HG03520 (cell line): ENCODE results near the gene PELI1.
A peak's percentile ranks its signal among the peaks of the same experiment; 100 is the strongest.
"Not testable (repeated sequence)": the region's sequence is repeated elsewhere in the genome, so short reads cannot be mapped to it uniquely, and the experiment has no call there.

Experiments used
- ATAC-seq: cut with Tn5 transposase; IDR thresholded peaks from one replicate; pipeline ENCODE4 v1.9.1; 2021; ENCODE audit warnings: mild to moderate bottlenecking, moderate library complexity; ENCODE audit not compliant: unreplicated experiment

PELI1 gene

DNA sequence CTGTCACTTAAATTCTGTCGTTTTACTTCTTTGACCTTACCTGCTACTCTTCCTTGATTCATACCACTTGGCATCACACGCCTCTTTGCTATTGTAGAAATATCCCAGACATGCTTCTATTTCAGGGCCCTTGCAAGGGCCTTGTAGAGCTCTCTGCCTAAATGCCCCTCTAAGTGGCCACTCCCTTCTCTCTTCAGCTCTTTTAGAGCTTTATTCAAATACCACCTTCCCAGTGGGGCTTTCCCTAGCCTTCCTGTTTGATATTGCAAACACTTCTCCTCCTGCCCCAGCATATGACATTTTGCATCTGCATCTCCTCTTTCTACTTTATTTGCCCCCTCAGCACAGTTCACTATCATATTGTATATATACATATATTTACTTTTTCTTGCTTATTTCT is 54.0 kb downstream of the PELI1 start:
- no peak for ATAC-seq

DNA sequence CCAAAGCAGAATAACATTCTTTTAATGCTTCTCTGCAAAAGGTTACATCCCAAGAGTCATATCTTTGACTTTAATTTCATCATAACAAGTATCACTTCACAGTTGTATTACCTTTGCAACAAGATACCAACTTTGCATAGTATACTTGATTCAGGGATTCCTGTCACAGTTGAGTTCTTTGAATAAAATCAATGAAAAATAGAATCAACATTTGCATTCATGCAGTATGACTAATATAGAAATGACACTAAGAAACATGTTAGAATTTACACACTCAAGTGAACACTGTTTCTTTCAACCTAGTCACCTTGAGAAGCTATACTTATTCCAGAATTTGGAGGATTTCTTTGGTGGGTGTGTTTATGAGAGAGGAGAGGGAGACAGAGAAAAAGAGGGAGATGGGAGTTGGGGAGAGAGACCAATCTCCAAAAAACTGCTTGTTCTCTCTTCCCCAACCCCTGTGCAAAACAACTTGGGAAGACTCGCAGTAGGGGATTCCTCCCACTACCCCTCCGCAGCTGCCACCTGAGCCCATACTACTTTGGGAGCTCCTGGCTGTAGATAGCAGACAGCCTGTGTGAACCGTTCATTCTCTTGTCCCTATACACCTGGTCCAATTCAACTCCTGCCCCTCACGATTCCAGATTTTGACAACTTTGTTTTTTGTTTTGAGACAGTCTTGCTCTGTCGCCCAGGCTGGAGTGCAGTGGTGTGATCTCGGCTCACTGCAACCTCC is 57.7 kb downstream of the PELI1 start:
- no peak for ATAC-seq

DNA sequence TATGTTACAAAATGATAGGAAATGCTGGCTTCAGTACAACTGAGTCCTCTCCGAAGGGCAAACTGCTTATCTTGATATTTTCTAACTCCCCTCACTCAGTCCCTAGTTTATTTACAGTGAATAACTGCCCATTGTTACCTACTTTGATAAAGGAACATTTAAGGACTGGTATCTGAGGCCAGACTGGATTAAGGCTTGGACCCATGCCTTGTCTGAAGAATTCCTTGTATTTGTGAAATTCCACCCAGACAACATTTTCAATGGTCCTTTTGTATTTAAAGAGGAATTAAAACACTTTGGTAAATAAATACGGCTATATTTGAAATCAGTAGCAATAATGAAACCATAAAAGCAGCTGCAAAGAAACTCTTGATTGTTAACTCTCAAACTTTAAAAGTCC is 58.3 kb downstream of the PELI1 start:
- no peak for ATAC-seq

DNA sequence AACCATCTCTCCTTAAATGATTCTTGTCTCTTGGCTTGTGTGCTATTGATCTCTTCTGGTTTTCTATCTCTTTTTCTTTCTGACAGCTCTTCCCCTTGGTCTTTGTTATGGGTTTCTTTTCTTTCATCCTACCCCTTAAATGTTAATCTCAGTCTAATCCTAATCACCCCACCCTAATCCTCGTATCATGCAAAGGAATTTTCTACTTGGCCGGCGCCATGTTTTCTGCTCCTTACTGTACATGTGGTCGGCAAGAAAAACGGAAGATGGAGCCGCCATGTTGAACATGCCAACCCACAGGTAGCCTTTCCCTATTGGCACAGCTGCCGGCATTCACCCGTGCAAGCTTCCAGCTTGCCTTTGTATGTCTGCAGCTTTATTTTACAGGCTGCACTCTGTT is 63.2 kb downstream of the PELI1 start:
- ATAC-seq, result no peak

DNA sequence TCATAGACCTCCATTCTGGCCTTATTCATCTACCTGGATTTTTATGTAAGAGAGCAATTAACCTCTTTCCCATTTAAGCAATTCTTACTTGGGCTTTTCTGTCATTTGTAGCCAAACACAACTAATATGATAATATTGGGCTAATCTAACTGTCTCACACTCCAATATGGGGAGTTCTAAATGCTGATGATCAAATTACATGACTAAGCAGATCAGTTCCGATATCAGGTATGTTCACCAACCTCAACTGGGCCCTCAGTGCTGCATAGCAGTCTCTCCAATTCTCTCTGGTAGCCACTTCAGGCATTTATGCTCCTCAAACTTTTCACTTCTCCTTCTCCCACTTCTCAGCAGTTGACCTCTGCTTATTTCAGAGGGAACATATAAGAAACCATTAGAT is 64.0 kb downstream of the PELI1 start:
- no peak for ATAC-seq

DNA sequence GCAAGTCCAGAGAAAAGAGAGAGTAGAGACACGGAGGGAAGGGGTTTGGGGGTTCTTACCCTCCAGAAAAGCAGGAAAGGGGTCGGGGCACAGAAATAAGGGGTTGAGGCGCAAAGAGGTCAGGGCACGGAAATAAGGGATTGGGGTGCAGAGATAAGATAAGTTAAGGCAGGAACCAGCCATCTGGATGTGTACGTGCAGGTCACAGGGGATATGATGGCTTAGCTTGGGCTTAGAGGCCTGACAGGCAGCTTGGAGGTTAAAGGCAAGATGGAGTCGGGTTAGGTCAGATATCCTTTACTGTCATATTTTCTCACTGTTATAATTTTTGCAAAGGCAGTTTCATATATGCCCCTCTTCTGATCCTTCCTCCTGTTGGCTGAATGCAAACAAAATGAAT is 64.5 kb downstream of the PELI1 start:
- not testable (repeated sequence) for ATAC-seq

DNA sequence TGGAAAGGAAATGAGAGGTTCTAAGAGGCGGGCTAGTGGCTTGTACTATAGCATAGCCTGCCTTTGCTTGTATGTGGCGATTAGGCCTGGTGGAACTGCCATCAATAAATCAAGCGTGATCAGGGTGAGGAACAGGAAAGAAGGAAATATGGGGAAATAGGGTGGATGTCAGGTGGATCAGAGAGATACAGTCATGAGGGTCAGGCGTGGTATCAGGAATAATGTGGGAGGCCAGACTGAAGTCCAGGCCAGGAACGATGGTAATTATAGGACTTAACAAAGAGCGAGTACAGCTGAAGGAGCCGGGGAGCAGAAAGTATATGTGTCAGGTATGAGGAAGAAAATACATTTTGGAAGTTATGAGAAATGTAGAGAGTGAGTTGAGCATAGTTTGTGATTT is 67.4 kb downstream of the PELI1 start:
- not testable (repeated sequence) for ATAC-seq

DNA sequence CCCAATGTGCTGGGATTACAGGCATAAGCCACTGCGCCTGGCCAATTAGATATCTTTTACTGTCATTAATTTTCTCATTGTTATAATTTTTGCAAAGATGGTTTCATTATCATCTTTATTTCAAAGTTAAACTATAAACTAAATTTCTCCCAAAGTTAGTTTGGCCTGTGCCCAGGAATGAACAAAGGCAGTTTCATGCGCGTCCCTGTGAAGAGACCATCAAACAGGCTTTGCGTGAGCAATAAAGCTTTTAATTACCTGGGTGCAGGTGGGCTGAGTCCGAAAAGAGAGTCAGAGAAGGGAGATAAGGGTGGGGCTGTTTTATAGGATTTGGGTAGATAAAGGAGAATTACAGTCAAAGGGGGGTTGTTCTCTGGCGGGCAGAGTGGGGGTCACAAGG is 69.6 kb downstream of the PELI1 start:
- ATAC-seq, result not testable (repeated sequence)

DNA sequence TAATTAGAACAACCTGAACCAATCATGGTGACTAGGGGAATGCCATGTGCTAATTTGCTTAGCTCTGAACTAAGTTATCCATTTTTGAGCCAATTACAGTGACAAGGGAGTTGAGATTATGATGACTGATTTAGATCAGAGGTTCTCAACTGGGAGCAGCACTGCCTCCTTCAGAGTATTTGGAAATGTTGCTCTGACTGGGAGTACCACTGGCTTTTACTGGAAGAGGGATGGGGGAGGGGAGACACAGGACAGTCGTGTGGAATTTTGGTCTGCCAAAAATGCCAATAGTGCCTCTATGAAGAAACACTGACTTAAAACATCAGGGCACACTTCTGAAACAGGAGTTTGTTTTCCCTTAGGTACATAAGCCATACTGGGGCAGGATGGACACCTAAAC is 76.9 kb downstream of the PELI1 start:
- no peak for ATAC-seq

DNA sequence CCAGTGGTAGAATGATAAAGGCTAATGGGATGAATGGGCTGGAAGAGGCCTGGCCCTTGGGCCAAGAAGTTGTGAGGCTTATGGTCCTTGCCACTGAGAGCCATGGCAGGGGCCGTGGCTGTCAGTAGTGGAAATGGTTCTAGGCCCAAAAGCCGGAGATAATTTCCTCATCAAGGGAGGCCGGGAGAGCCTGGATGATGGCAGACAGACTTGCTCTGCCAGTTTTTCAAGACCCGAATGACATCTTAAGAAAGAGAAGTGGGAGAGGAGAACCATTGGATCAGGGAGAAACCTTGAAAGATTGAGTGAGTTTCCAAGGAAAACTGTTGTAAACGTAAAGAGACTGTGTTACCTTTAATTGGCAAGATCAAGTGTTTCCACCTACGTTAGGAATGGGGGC is 78.7 kb downstream of the PELI1 start:
- no peak for ATAC-seq

DNA sequence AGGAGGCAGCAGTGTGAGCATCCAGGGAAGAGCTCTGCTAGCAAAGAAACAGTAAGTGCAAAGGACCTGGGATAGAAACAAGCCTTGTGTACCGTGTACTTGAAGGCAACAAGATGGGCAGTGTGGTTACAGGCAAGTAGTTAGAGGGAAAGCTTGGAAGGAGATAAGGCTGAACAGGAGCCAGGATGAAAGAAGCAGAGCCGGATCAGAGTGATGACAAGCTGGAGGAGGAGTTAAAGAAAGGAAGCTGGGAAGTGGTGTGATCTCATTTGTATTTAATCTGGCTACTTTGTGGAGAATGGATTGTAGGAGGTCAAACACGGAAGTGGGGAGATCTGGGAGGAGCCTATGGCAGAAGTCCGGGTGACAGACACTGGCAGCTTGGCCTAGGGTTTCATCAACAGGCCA is 80.3 kb downstream of the PELI1 start:
- no peak for ATAC-seq

DNA sequence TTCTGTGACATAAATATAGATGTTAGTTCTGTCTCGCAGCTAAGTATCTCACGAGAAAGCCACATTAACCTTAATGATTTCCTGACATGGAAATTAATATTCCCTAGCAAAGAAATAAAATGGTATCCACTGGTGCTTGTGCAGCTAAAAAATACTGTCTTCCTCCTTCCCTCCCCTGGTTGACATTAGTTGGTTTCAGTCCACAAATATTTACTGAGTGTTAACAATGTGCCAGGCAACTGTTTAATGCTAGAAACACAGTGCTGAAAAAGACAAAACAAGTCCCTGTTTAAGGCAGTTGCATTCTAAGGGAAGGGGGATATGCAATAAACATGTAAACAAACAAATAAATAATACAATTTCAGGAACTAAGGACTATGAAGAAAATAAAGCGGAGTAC is 80.8 kb downstream of the PELI1 start:
- no peak for ATAC-seq

DNA sequence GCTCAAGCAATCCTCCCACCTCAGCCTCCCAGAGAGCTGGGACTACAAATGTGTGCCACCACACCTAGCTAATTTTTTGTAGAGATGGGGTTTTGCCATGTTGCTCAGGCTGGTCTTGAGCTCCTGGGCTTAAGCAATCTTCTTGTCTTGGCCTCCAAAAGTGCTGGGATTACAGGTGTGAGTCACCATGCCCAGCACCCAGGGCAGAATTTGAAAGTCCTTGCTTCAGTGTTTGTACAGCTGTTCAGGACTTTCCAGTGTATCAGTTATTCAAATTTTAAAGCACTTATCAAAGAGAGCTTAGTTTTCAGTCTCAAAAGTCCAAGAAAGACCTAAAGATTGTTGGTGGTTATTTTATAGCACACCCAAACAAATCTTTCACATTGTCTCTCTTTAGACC is 81.4 kb downstream of the PELI1 start:
- ATAC-seq, result no peak

DNA sequence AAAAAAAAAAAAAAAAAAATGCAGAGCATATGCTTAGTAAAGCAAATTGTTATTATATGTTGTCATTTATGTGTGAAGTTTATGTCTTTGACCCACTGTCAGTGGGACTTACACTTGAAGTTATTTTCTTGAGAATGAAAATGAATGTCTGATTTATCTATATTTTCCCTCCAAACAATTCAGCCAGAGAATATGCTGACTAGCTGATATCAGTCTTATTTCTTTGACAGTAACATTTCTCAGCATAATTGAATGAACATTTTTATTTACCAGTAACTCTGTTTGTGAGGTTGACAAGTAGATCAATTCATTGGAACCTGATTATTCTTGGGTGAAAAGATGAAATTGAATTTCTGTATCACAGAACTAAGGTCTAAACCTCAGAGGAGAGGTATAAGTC is 85.0 kb downstream of the PELI1 start:
- ATAC-seq, result no peak

DNA sequence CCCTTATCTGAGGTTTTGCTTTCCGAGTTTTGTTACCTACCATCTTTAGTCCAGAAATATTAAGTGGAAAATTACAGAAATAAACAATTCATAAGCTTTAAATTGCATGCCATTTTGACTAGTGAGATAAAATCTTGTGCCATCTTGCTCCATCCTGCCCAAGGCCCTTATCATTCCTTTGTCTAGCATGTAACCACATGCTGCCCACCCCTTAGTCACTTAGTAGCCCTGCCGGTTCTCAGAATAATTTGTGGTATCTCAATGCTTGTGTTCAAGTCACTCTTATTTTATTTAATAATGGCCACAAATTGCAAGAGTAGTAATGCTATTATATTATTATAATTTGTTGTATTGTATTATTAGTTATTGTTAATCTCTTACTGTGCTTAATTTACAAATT is 88.2 kb downstream of the PELI1 start:
- ATAC-seq, result no peak

DNA sequence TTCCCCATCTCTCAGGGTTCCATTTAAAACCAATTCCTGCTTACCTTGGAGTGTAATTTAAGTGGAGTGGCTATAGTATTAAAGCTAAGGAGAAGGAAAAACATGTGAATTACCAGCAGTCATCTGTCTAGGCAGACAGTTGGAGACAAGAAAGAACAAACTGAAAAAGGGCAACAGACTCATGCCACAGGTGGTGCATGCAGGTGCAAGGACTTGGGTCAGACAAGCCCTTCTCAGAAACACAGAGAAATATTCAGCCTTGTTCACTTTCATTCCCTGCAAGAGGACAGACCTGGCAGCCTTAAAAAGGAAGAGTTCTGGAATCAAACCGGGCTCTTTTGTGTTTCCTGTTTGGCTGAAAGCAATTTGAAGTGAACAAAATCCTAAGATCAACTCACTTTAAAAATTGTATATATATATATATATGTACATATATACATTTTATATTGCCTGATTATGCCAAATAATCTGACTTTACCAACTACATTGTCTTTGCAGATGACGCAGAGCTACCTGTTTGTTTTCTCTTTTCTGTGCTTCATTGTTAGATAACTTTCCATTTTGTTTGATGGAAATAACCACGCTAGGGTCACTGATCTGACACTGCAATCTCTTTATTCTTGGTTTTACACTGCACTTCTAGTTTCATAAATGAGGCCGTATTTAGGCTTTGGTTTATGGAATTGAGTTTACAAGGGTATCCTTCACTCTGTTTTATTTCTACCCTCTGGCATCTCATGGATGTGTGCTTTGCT is 89.9 kb downstream of the PELI1 start:
- ATAC-seq, result no peak

DNA sequence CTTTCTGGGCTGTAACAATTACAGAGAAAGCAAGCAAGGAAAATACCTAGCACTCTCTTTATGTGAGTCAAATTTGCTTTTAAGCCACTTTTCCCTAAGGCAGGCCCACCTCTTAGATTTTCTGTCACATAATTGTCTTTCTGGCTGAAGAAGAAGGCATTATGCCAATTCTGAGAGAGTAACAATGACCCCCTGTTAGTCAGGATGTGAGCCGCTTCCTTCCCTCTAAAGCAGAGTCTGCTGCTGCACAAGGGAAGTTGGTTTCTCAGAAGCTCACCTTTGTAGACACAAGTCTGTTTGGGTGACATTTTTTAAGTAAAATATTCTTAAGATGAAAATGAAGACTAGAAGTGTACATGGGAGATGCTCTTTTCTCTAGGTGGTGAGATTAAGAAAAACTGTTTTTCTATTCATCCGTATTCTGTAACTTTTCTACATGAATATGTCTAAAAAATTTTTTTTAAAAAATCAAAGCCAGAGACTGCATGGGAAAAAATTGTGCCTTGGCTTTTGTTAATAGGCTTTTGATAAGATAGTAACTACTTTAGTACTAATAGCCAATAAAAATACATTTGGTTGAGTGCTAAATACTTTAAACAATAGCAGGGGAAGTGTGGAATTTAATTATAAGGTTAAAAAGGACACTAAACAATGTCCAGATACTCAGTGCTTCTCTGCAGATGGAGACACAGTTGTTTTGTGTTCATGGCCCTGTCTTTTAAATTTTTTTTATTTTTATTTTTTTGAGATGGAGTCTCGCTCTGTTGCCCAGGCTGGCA is 91.6 kb downstream of the PELI1 start:
- ATAC-seq, result no peak

DNA sequence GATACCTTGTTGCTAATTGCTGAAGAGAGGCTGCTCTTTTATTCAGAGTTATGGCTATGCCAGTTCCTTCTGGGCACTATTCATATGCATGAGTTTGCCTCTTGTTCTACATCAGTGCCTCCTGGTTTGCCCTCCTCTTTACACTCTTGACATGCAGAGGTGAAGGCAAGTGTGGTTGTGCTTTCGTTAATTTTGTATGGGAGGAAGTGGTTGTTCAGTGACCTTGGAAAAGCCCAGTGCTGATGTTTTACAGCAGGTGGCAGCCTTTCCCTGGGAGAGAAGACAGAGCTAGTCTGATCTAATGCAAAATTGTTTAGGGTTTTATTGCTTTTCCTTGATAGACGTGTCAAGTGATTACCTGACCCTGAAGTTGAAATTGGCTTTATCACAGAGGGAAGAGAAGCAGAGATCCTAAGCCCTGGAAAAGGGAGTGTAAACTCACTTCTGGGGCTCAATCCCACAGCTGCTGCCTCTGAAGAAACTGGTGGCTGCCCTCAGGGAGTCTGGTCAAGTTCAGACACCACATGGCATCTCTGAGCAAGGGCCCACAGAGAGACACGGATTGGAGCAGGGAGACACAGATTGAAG is 94.5 kb downstream of the PELI1 start:
- peak; percentile 81 for ATAC-seq

DNA sequence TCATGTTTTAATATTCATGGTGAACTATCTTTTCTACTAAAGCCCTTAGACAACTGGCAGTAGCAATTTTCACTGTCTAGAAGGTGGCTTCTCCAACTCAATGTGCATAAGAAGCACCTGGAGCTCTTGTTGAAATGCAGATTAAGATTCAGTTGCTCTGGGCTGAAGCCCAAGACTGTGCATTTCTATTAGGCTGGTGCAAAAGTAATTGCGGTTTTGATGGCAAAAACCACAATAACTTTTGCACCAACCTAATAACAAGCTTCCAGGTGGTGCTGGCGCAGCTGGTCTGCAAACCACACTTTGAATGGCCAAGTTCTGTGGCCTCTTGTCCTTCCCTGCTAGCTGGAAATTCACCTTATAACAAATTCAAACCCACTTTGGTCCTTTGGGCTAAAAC is 98.3 kb downstream of the PELI1 start:
- no peak for ATAC-seq
